ENCODE measurements around the gene ME1.
"Not testable (repeated sequence)": the region's sequence is repeated elsewhere in the genome, so short reads cannot be mapped to it uniquely, and the experiment has no call there.

Gene ME1

DNA sequence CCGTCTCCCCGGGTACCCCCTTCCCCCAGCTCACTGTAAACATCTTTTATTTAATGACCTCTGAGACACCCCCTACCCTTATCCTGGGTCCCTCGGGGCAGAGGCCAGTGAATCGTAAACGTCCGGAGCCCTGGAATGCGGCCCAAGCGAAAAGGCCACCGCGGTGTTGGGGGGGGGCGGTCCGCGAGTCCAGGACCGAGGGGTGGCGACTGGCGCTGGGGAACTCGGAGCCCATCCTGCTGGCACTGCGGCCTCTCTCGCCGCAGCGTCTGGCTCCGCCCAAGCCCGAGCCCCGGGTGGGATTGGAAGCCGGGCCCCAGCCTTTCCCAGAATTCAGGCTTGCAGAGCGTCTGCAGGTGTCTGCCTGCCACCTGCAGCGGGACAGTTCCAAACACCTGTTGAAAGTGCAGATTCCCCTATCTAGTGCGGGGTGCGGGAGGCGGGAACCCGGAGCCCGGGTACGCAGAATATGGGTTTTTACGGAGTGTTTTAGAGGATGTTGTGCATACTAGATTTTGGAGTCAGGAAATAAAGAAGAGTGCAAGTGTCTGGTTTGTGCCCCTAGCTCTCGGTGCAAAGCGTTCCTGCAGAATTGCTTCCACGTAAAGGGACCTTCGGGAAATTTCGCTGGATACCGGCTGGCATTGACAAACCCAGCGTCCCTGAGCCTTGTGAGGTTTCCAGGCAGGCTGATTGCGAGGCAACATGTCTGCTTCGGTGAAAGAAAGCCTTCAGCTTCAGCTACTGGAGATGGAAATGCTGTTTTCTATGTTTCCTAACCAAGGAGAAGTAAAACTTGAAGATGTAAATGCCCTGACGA lies 236.9 kb downstream of the ME1 start:
- DNase-seq (ENCODE audit: low spot score), result peak; percentile 36
- TF ChIP-seq, protein P1, sequence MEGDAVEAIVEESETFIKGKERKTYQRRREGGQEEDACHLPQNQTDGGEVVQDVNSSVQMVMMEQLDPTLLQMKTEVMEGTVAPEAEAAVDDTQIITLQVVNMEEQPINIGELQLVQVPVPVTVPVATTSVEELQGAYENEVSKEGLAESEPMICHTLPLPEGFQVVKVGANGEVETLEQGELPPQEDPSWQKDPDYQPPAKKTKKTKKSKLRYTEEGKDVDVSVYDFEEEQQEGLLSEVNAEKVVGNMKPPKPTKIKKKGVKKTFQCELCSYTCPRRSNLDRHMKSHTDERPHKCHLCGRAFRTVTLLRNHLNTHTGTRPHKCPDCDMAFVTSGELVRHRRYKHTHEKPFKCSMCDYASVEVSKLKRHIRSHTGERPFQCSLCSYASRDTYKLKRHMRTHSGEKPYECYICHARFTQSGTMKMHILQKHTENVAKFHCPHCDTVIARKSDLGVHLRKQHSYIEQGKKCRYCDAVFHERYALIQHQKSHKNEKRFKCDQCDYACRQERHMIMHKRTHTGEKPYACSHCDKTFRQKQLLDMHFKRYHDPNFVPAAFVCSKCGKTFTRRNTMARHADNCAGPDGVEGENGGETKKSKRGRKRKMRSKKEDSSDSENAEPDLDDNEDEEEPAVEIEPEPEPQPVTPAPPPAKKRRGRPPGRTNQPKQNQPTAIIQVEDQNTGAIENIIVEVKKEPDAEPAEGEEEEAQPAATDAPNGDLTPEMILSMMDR (conservative IDR thresholded peaks at IDR 0.05; ENCODE audit: low read depth), result no peak
- POLR2A ChIA-PET (ENCODE audit: low non-redundant PET), result no interaction called here
- H3K27ac ChIP-seq, result peak overlapping the region; percentile 66; the same call in 1 of the 2 replicates
- CTCF ChIA-PET, result interaction anchor here (0.6 to 1.2 kb wide), 2 partner anchors 86 to 126 kb away, joined by 3 to 4 read pairs; partner anchors contain the start of gene DOP1A

DNA sequence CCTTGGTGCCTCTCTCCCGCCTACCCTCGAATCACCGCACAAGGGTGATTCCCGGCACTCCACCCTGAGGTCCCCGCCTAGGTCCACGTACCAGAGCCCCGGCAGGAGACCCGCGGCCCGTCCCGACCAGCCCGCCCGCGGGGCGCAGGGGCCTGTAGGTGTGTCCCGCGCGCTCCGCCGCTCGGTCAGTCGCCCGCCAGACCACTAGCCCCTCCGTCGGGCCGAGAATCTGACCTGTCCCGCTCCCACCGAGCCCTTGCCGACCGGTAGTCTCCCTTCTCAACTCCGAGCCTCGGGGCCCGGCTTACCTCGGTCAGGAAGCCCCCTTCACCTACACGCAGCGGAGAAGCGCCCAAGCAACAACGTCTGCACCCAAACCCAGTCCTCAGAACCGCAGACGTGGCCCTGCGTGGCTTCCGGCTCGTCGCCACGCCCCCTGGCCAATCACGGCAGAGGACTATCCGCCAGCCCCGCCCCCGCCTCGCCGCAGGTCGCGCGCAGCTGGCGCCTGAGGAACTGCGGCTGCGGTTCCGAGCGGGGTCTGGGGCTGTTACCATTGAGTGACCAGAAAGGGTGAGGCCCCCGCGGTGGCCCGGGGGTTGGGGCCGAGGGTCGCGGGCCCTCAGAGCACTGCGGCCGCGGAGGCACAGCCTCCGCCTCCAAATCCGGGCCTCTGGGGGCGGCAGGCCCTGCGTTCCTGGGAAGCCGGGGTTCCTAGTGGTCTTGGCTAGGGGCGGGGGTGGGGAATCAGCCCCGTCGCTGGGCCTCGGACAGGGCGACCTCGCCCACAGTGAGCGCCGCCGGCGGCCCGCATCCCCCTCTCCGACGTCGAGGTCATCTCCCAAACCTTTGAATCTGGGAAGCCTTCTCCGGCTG lies 237.7 kb downstream of the ME1 start, which contains the start of the genes PGM3 and RWDD2A:
PGM3 (minus strand) TSS at position 395 of the 876 bp plus-strand sequence. CDS start 2,253 bp downstream, outside the sequence.
RWDD2A (plus strand) TSS at position 487 of the 876 bp plus-strand sequence. CDS start 1,095 bp downstream, outside the sequence.
- POLR2A ChIA-PET (ENCODE audit: low non-redundant PET), result no interaction called here
- H3K27ac ChIP-seq, result peak within 1 kb of the TSS; percentile 66
- peak; percentile 93 for DNase-seq (ENCODE audit: low spot score)
- CTCF ChIA-PET, result interaction anchor here (0.6 to 1.2 kb wide), 2 partner anchors 85 to 125 kb away, joined by 3 to 4 read pairs; partner anchors contain the start of gene DOP1A
- TF ChIP-seq, protein P1 (conservative IDR thresholded peaks at IDR 0.05; ENCODE audit: low read depth), result no peak

DNA sequence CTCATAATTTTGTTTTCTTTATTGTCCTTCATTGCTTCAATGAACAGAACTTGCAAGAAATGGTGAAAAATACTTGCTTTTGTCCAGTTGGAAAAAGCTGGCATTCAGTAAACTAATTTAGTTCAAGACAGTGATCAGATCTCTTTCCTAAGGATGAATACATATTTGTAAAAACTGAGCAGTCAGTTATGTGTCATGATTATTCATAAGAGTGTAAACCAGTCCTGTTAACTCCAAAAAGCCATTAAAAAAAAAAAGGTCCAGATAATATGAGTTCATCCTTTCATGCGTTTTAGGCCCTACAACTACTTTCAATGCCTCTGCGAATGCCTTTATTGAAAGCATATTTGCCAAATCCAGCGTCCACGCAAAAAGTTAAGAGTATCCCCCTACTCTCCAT lies 238.4 kb downstream of the ME1 start:
- H3K27ac ChIP-seq, result peak overlapping the region; percentile 66

DNA sequence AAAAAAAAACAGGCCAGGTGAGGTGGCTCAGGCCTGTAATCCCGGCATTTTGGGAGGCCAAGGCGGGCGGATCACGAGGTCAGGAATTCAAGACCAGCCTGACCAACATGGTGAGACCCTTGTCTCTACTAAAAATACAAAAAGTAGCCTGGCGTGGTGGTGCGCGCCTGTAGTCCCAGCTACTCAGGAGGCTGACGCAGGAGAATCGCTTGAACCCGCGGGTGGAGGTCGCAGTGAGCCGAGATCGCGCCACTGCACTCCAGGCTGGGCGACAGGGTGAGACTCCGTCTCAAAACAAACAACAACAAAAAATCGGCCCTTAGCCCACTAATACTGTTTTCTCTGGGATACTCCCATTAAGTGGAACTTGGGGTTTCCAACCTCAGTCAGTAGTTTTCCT lies 238.9 kb downstream of the ME1 start:
- DNase-seq (ENCODE audit: low spot score); H3K27ac ChIP-seq: not testable (repeated sequence)
- POLR2A ChIA-PET (ENCODE audit: low non-redundant PET), result interaction anchor here (1.4 kb wide), 1 partner anchor 124 kb away, joined by 4 read pairs; the partner anchor contains the start of gene DOP1A
- CTCF ChIA-PET, result interaction anchor here (0.6 to 0.7 kb wide), 2 partner anchors 135 to 772 kb away, joined by 4 read pairs; no protein-coding TSS in a partner anchor

More for the DNA sequence above, 238.4 kb downstream of the ME1 start:
- POLR2A ChIA-PET (ENCODE audit: low non-redundant PET), result interaction anchor here (1.4 kb wide), 1 partner anchor 125 kb away, joined by 4 read pairs; the partner anchor contains the start of gene DOP1A
- TF ChIP-seq, protein P1 (conservative IDR thresholded peaks at IDR 0.05; ENCODE audit: low read depth), result no peak
- DNase-seq (ENCODE audit: low spot score), result peak; percentile 36
- CTCF ChIA-PET, result interaction anchor here (0.7 kb wide), 1 partner anchor 135 kb away, joined by 4 read pairs; no protein-coding TSS in a partner anchor

DNA sequence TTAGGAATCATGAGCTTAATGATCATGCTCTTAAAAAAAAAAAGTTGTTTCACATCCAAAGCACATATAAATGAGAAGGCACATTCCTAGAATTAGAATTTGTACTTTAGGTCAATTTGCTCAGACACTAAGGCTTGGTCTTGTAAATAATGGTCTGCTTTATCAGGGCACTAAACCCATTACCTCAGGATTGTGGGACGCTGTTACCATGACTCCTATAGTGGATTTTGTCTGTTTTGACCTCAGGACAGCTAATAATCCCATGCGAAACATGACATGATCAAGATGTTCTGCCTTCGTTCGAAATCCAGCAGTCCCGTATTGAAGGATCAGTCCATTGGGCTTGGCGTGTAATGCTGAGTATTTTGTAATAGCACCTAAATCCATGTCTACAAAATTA lies 240.2 kb downstream of the ME1 start:
- CTCF ChIA-PET, result no interaction called here
- DNase-seq (ENCODE audit: low spot score), result no peak
- no peak overlapping the region for H3K27ac ChIP-seq
- POLR2A ChIA-PET (ENCODE audit: low non-redundant PET), result no interaction called here
- TF ChIP-seq, protein P1 (conservative IDR thresholded peaks at IDR 0.05; ENCODE audit: low read depth), result no peak

DNA sequence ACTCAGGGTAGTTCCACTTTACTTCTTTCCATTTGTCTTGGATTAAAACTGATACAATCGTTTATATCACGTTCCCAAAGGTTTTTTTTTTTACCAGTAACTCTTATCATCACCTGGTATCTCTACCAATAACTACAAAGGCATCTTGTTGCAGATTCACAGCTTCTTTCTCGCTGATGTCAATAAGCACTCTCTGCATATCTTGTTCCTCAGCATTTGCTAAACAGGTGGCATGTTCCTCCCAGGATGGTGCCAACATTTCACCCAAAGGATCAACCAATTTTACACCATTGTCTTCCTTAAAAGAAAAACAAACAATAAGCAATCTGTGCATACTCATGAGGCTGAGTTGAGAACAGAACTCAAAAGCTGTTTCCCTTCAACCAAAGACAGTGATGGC lies 242.3 kb downstream of the ME1 start:
- TF ChIP-seq, protein P1 (conservative IDR thresholded peaks at IDR 0.05; ENCODE audit: low read depth), result no peak
- H3K27ac ChIP-seq, result no peak overlapping the region
- ChIA-PET POLR2A (ENCODE audit: low non-redundant PET) (no interaction called here), CTCF (no interaction called here)
- no peak for DNase-seq (ENCODE audit: low spot score)

Measured in RWPE1 (cell line).